Measurements from ENCODE around the gene PDCD7.

The PDCD7 gene

DNA sequence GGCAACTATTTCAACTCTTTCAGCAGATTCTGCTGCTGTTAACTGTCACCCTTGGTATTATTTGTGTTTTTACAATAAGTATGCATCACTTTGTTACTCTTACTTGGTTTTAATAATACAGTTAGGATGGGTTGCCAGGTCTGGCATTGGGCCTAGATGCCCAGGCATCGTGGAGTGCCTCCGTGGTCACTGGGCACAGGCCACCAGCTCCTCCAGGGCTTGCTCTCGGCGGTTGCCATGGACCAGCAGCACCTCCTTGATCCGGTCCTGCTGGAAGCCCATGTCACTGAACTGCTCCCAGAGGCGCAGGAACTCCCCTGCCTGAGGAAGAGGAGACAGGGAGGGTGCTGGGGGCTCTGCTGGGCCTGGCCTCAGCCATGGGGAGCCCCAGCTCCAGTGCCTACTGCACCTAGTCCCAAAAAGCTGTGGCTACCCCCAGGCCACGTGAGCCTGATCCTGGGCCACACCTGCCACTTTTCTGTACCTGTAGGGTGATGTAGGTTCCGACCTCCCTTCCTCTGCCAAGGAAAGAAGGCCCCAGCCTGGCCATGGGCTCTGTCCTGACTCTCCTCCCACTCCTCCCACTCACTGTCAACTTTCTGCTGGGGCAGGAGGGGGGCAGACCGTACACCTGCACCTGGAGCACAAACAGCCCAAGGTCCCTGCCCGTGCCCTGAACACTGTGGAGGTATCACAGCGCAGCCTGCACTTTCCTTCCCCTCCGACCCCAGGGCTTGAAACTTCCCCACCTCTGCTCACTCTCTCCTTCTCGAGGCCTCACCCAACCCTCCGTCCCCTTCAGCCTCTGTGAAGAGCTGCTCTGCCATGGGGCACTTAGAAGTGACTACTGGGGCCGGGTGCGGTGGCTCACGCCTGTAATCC lies 40.5 kb downstream of the PDCD7 start:
- H3K27me3 Mint-ChIP-seq (ENCODE audit: low read depth), result no peaks in the 10 kb centered on the region
- no peak for DNase-seq (ENCODE audit: low spot score)
- no peak overlapping the region for H3K4me3 Mint-ChIP-seq
- no peaks in the 10 kb centered on the region for H3K4me1 Mint-ChIP-seq (ENCODE audit: low read depth)
- H3K9me3 Mint-ChIP-seq, result no peaks in the 10 kb centered on the region
- H3K36me3 Mint-ChIP-seq (ENCODE audit: low read depth), result peaks cover 2% of the 10 kb centered on the region
- no peak overlapping the region for H3K27ac Mint-ChIP-seq

- no peak for DNase-seq (ENCODE audit: low spot score)
- no peaks in the 10 kb centered on the region for H3K9me3 Mint-ChIP-seq
- H3K27me3 Mint-ChIP-seq (ENCODE audit: low read depth), result no peaks in the 10 kb centered on the region
- no peak overlapping the region for H3K4me3 Mint-ChIP-seq
- no peaks in the 10 kb centered on the region for H3K36me3 Mint-ChIP-seq (ENCODE audit: low read depth)
- H3K4me1 Mint-ChIP-seq (ENCODE audit: low read depth), result no peaks in the 10 kb centered on the region
- no peak overlapping the region for H3K27ac Mint-ChIP-seq
Observed at GRCh38 chr15:65091946-65092770, 41.5 kb downstream of the PDCD7 start.

DNA sequence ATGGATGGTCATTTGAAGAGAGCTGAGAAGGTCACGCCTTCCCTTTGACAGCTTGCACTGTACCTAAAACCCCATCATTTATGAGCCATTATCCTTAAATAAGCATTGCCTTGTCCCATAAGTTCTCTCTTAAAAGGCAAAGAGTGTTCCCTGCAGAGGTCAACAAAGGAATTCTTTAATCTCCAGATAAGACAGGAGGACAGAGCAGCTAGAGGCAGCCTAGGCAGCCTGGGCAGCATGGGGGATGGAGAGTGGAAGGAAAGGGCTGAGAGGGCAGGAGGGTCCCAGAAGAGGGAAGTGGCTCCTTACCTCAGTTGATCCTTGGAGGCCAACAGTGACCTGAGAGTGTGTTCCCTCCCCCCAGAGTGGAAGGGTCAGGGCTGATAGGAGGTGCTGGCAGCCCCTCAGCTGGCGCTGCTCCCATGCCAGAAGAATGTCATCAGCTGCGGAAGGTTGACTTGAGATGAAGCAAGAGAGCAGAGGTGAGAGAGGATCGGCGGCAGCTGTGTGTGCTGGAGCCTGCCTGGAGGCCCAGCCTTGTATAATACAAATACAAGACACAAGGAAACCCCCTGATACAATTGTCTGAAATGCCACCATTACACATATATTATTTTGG lies 44.3 kb downstream of the PDCD7 start:
- Mint-ChIP-seq H3K27me3 (ENCODE audit: low read depth) (no peaks in the 10 kb centered on the region), H3K27ac (no peak overlapping the region), H3K4me1 (ENCODE audit: low read depth) (no peaks in the 10 kb centered on the region), H3K9me3 (no peaks in the 10 kb centered on the region), H3K4me3 (no peak overlapping the region), H3K36me3 (ENCODE audit: low read depth) (no peaks in the 10 kb centered on the region)
- DNase-seq (ENCODE audit: low spot score), result no peak

GRCh38 chr15:65088643-65089021 lies 45.0 kb downstream of the PDCD7 start:
- Mint-ChIP-seq H3K4me3 (no peak overlapping the region), H3K36me3 (ENCODE audit: low read depth) (no peaks in the 10 kb centered on the region), H3K27ac (no peak overlapping the region), H3K4me1 (ENCODE audit: low read depth) (no peaks in the 10 kb centered on the region), H3K27me3 (ENCODE audit: low read depth) (peaks cover 5% of the 10 kb centered on the region), H3K9me3 (no peaks in the 10 kb centered on the region)
- DNase-seq (ENCODE audit: low spot score), result no peak

DNA sequence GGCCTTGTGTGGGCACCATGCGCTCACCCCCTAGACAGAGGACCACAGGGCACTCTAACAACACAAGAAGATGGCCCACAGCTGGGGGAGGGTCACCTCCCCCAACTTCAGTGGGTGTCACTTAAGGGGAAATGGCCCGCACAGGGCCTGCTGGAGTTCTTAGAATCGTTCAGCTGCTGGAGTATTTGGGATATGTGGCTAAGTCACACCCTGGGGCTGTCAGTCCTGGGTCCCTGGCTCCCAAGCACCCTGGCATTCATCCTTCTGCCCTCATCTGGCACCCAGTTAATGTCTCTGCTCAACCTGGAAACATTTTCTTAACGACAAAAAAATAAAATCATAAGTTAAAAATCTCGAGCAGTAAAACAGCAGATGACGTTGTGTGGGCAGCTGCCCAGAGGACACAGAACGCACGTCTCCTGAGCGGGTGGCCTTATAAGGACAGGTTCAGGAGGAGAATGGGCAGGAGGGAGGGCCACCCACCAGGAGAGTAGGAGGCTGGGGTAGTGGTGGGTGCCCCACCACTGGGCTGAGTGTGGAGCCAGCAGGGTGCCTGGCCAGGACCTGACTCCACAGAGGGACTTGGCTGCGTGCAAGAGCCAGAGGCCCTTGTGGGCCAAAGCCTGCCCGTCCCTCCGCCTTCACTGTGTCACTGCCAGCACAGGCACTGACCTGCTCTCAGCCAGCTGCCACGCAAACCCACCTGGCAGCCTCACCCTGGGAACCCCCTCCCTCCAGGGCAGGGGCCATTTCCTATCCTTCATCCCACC lies 45.5 kb downstream of the PDCD7 start:
- peaks cover 5% of the 10 kb centered on the region for H3K27me3 Mint-ChIP-seq (ENCODE audit: low read depth)
- H3K4me1 Mint-ChIP-seq (ENCODE audit: low read depth), result no peaks in the 10 kb centered on the region
- no peak overlapping the region for H3K27ac Mint-ChIP-seq
- no peaks in the 10 kb centered on the region for H3K9me3 Mint-ChIP-seq
- no peak for DNase-seq (ENCODE audit: low spot score)
- no peaks in the 10 kb centered on the region for H3K36me3 Mint-ChIP-seq (ENCODE audit: low read depth)
- H3K4me3 Mint-ChIP-seq, result no peak overlapping the region

DNA sequence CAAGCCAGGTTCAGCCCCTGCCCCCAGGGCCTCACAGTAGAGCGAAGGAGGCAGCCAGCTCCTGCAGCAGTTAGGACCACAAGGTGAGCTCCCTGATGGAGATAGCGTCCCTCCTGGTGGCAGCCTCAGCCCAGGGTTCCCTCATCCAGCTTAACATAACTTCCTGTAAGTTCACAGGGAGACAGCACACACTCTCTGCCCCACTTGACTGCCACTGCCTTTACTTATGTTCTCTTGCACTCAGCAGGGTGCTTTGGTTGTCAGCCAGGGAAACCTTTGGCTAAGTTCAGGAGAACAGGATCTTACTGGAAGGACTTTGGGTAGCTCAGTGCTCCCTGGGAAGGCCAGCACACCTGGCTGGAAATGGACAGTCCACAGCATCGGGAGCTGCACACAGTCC lies 46.2 kb downstream of the PDCD7 start:
- peaks cover 5% of the 10 kb centered on the region for H3K4me1 Mint-ChIP-seq (ENCODE audit: low read depth)
- no peaks in the 10 kb centered on the region for H3K9me3 Mint-ChIP-seq
- H3K27ac Mint-ChIP-seq, result no peak overlapping the region
- no peak overlapping the region for H3K4me3 Mint-ChIP-seq
- H3K36me3 Mint-ChIP-seq (ENCODE audit: low read depth), result no peaks in the 10 kb centered on the region
- peaks cover 10% of the 10 kb centered on the region for H3K27me3 Mint-ChIP-seq (ENCODE audit: low read depth)
- no peak for DNase-seq (ENCODE audit: low spot score)

DNA sequence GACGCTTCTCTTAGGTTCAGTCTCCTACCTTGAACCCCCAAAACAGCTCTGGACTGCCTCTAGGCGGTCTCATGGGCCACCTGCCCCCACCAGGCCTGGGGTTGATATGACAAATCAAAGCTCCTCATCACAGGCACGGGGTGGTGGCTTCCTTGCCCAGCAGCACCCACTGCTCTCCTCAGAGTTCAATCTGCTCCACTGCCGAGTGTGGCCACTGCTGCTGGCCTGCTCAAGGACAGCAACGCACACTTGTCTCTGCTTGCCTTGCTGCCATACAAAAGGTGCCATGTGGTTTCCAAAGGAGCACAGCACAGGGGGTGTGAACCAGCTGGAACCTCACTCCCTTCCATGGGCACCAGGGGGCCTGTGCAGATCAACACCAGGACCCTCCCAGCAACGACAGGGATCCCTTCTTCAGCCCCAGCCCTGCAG lies 46.9 kb downstream of the PDCD7 start:
- Mint-ChIP-seq H3K36me3 (ENCODE audit: low read depth) (no peaks in the 10 kb centered on the region), H3K27me3 (ENCODE audit: low read depth) (peaks cover 12% of the 10 kb centered on the region), H3K27ac (no peak overlapping the region), H3K9me3 (no peaks in the 10 kb centered on the region), H3K4me1 (ENCODE audit: low read depth) (peaks cover 8% of the 10 kb centered on the region), H3K4me3 (no peak overlapping the region)
- DNase-seq (ENCODE audit: low spot score), result no peak

DNA sequence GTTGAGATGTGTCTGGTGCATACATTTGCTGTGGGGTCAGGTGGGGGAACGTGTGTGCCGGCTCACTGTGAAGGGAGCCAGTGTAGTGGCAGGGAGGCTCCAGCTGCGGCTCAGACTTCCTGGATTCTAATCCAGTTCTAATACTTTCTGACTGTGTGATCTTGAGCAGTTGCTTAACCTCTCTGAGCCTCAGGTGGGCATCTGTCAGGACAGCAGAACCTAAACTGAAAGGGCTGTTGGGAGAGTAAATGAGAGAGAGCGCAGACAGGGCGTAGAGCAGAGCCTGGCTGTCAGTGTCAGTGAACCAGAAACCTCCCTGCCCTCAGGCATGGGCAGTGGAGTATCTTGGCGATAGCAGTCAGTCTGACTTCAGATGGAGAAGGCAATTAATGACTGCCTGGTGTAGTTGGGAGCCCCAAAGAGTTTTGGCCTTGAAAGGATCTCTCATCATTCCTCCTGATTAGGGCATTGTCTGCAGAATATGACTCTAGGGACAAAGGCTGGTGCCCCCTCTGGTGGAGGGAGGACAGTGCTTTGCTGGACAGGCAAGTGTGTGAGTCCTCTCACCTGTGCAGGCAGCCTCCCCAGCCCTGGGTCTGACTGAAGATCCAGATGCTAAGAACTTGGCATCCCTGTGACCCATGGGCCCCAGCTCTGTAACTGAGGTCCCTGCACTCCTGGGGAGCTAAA lies 47.5 kb downstream of the PDCD7 start:
- Mint-ChIP-seq H3K4me3 (no peak overlapping the region), H3K27ac (no peak overlapping the region), H3K9me3 (no peaks in the 10 kb centered on the region), H3K27me3 (ENCODE audit: low read depth) (peaks cover 12% of the 10 kb centered on the region), H3K36me3 (ENCODE audit: low read depth) (no peaks in the 10 kb centered on the region), H3K4me1 (ENCODE audit: low read depth) (peaks cover 8% of the 10 kb centered on the region)
- DNase-seq (ENCODE audit: low spot score), result no peak

- no peak for DNase-seq (ENCODE audit: low spot score)
- Mint-ChIP-seq H3K9me3 (no peaks in the 10 kb centered on the region), H3K4me3 (no peak overlapping the region), H3K4me1 (ENCODE audit: low read depth) (peaks cover 8% of the 10 kb centered on the region), H3K27me3 (ENCODE audit: low read depth) (peaks cover 14% of the 10 kb centered on the region), H3K27ac (no peak overlapping the region), H3K36me3 (ENCODE audit: low read depth) (no peaks in the 10 kb centered on the region)
Observed at GRCh38 chr15:65085207-65085753, 48.3 kb downstream of the PDCD7 start.

DNA sequence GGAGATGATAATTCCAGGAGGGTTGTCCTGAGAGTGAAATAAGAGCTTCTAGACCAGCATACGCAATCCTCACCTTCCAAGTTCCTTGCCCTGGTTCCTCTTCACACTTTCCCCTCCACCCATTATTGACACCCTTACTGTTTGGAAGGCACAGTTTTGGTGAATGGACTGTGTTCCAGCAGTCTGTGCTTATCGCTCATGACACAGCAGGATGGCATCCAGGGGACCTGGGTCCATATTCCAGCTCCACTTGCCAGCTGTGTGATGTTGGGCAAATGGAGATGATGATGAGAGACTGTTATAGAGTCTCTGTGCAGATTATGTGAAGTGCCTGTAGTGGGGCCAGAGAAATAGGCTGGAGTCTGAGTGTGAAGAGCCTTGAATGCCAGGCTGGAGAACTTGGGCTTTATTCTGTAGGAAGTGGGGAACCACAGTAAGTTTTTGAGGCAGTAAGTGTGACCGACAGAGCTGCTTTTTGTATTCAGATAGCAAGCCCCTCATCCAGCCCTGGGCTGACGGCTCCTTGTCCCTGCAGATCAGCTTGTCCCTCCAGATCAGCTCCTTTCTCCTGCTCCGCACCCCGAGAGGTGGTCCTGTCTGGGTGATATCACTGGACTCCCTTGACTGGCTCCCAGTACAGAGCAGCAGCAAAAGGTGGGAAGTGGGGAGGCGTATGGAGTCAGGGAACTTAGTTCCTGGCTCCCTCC lies 49.0 kb downstream of the PDCD7 start:
- H3K4me1 Mint-ChIP-seq (ENCODE audit: low read depth), result peaks cover 8% of the 10 kb centered on the region
- H3K27ac Mint-ChIP-seq, result no peak overlapping the region
- no peaks in the 10 kb centered on the region for H3K36me3 Mint-ChIP-seq (ENCODE audit: low read depth)
- DNase-seq (ENCODE audit: low spot score), result no peak
- no peak overlapping the region for H3K4me3 Mint-ChIP-seq
- H3K9me3 Mint-ChIP-seq, result no peaks in the 10 kb centered on the region
- H3K27me3 Mint-ChIP-seq (ENCODE audit: low read depth), result peaks cover 14% of the 10 kb centered on the region

GRCh38 chr15:65083262-65083701 lies 50.3 kb downstream of the PDCD7 start:
- no peak overlapping the region for H3K4me3 Mint-ChIP-seq
- peaks cover 19% of the 10 kb centered on the region for H3K27me3 Mint-ChIP-seq (ENCODE audit: low read depth)
- peaks cover 8% of the 10 kb centered on the region for H3K4me1 Mint-ChIP-seq (ENCODE audit: low read depth)
- no peak overlapping the region for H3K27ac Mint-ChIP-seq
- DNase-seq (ENCODE audit: low spot score), result no peak
- no peaks in the 10 kb centered on the region for H3K36me3 Mint-ChIP-seq (ENCODE audit: low read depth)
- no peaks in the 10 kb centered on the region for H3K9me3 Mint-ChIP-seq

DNA sequence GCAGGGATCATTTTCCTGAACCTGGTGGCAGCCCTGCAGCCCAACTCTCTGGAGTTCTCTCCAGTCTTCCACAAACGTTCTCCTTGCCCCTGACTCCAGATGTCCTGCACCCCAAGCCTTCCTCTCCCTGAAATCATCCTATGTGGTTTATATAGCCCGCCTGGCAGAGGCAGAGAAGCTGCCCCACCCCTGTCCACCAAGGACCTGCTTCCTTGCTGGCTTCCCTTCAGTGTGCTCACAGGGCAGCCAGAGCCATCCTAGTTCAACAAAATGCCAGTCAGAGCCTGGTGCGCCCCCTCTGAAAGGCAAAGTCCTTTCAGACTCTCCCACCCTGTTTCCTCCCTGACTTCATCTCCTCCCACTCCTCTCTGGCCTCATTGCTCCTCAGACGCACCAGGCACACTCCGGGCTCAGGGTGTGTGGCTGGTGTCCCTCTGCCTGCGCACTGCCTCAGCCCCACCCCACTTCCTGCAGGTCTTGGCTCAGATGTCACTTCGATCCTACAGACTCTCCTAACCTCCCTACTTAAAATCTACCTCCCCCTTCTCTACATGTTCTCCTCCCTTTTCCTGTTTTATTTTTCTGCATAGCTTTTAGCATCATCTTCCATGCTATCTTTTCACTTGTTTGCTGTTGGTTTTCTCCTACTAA lies 51.2 kb downstream of the PDCD7 start:
- no peak overlapping the region for H3K27ac Mint-ChIP-seq
- H3K9me3 Mint-ChIP-seq, result no peaks in the 10 kb centered on the region
- H3K36me3 Mint-ChIP-seq (ENCODE audit: low read depth), result no peaks in the 10 kb centered on the region
- peak; percentile 18 for DNase-seq (ENCODE audit: low spot score)
- peaks cover 9% of the 10 kb centered on the region for H3K4me1 Mint-ChIP-seq (ENCODE audit: low read depth)
- H3K27me3 Mint-ChIP-seq (ENCODE audit: low read depth), result peaks cover 25% of the 10 kb centered on the region
- H3K4me3 Mint-ChIP-seq, result peak overlapping the region; percentile 10
